HG02798 (cell line): Measurements from ENCODE around the gene UCK2.

Experiments used
- ATAC-seq: cut with Tn5 transposase; IDR thresholded peaks from one replicate; pipeline ENCODE4 v1.9.1; 2021; ENCODE audit warnings: mild to moderate bottlenecking; ENCODE audit not compliant: unreplicated experiment, poor library complexity

The UCK2 gene

GRCh38 chr1:165854101-165854845 is 26.9 kb downstream of the UCK2 start:
- no peak for ATAC-seq

- no peak for ATAC-seq
Measured at GRCh38 chr1:165855010-165855838, 27.8 kb downstream of the UCK2 start.

GRCh38 chr1:165856021-165856420 is 28.6 kb downstream of the UCK2 start:
- ATAC-seq: no peak

- no peak for ATAC-seq
Measured at GRCh38 chr1:165856606-165857005, 29.2 kb downstream of the UCK2 start.

GRCh38 chr1:165857046-165857801 is 29.8 kb downstream of the UCK2 start:
- ATAC-seq: peak; percentile 88

- ATAC-seq: no peak
Measured at GRCh38 chr1:165858364-165858823, 31.0 kb downstream of the UCK2 start.

GRCh38 chr1:165858967-165859845 is 31.8 kb downstream of the UCK2 start:
- ATAC-seq: no peak

GRCh38 chr1:165860065-165860464 is 32.7 kb downstream of the UCK2 start:
- ATAC-seq: no peak

GRCh38 chr1:165861911-165862310 is 34.5 kb downstream of the UCK2 start:
- no peak for ATAC-seq

- ATAC-seq: peak; percentile 69
Measured at GRCh38 chr1:165862448-165862847, 35.0 kb downstream of the UCK2 start.

GRCh38 chr1:165863346-165863745 is 35.9 kb downstream of the UCK2 start:
- ATAC-seq: no peak

- ATAC-seq: no peak
Measured at GRCh38 chr1:165865633-165866340, 38.4 kb downstream of the UCK2 start.

- no peak for ATAC-seq
Measured at GRCh38 chr1:165869343-165869742, 41.9 kb downstream of the UCK2 start.

- peak; percentile 84 for ATAC-seq
Measured at GRCh38 chr1:165871311-165872067, 44.1 kb downstream of the UCK2 start.

GRCh38 chr1:165873481-165873880 is 46.1 kb downstream of the UCK2 start:
- ATAC-seq: no peak

GRCh38 chr1:165874643-165875042 is 47.2 kb downstream of the UCK2 start:
- no peak for ATAC-seq

- peak; percentile 36 for ATAC-seq
Measured at GRCh38 chr1:165875171-165875570, 47.8 kb downstream of the UCK2 start.

- no peak for ATAC-seq
Measured at GRCh38 chr1:165875604-165876003, 48.2 kb downstream of the UCK2 start.
